ENCODE results near the gene HADHA.

- TF ChIP-seq, protein P1, sequence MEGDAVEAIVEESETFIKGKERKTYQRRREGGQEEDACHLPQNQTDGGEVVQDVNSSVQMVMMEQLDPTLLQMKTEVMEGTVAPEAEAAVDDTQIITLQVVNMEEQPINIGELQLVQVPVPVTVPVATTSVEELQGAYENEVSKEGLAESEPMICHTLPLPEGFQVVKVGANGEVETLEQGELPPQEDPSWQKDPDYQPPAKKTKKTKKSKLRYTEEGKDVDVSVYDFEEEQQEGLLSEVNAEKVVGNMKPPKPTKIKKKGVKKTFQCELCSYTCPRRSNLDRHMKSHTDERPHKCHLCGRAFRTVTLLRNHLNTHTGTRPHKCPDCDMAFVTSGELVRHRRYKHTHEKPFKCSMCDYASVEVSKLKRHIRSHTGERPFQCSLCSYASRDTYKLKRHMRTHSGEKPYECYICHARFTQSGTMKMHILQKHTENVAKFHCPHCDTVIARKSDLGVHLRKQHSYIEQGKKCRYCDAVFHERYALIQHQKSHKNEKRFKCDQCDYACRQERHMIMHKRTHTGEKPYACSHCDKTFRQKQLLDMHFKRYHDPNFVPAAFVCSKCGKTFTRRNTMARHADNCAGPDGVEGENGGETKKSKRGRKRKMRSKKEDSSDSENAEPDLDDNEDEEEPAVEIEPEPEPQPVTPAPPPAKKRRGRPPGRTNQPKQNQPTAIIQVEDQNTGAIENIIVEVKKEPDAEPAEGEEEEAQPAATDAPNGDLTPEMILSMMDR (IDR thresholded peaks at IDR 0.05; ENCODE audit: low read length) = no peak
- TF ChIP-seq EZH2 (IDR thresholded peaks at IDR 0.05; ENCODE audit: borderline replicate concordance, low read length) = no peak
Measured at GRCh38 chr2:26170795-26171194, 73.6 kb downstream of the HADHA start.
